Mesothelial cell of epicardium (in vitro differentiated cells): ENCODE measurements around the gene EP400. TPM values are rescaled to one million over a fixed set of nuclear protein-coding genes. Genes with fewer than 3 reads are reported as not detected.
"Not testable (repeated sequence)": the region's sequence is repeated elsewhere in the genome, so short reads cannot be mapped to it uniquely, and the experiment has no call there.

ENCODE experiments used
- DNase-seq, 2 experiments: peaks; one replicate each; pipeline ENCODE4 v3.0.0; 2021; ENCODE audit warnings: low spot score in 2 of 2; ENCODE audit not compliant: unreplicated experiment in 2 of 2
- H3K27ac Mint-ChIP-seq: 2 replicates; pipeline ENCODE4 v1.8.0; 2021; ENCODE audit warnings: mixed read lengths
- H3K27me3 Mint-ChIP-seq: 2 replicates; pipeline ENCODE4 v1.8.0; 2021; ENCODE audit warnings: low read depth, mixed read lengths
- H3K36me3 Mint-ChIP-seq: 2 replicates; pipeline ENCODE4 v1.8.0; 2021; ENCODE audit warnings: mixed read lengths
- H3K4me1 Mint-ChIP-seq: 2 replicates; pipeline ENCODE4 v1.8.0; 2021; ENCODE audit warnings: mixed read lengths
- H3K4me3 Mint-ChIP-seq: 2 replicates; pipeline ENCODE4 v1.8.0; 2021; ENCODE audit warnings: mild to moderate bottlenecking, moderate library complexity, mixed read lengths
- H3K9me3 Mint-ChIP-seq: 2 replicates; pipeline ENCODE4 v1.8.0; 2021; ENCODE audit warnings: mixed read lengths
- total RNA-seq: library from RNA; stranded (reverse); gene quantifications from 3 replicates; pipeline ENCODE4 v1.2.1, GENCODE V29; 2021
- TF ChIP-seq, protein P1 (sequence below): fragments of 200-600 bp; sonication (generic); IDR thresholded peaks from one replicate; pipeline ENCODE4 v1.5.0; 2021; ENCODE audit warnings: antibody characterized with exemption; ENCODE audit not compliant: unreplicated experiment

Gene EP400
- total RNA-seq, 1 donor from 2014 or later, result 77.9 TPM

DNA sequence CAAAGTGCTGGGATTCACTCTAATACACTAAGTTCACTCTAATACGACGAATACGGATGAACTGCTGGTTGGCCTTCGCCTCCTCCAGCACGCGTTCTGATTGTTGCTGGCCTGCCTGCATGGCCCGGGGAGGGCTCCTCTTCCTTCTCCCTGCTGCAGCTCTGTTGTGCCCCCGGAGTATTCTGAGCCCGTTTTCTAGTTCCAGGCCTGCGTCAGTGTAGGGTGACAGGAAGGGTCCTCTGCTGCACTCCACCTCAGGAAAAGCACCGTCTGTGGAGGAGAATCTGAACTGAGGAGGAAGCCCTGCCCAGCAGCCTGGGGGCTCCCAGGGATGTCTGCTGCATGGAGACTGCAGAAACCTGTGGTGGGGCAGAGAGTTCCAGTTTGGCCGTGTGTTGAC is 150.0 kb downstream of the EP400 start:
- Mint-ChIP-seq H3K9me3 (peaks cover 6% of the 10 kb centered on the region), H3K4me3 (no peak overlapping the region), H3K27me3 (no peaks in the 10 kb centered on the region), H3K27ac (no peak overlapping the region), H3K36me3 (peaks cover 27% of the 10 kb centered on the region), H3K4me1 (no peaks in the 10 kb centered on the region)
- TF ChIP-seq, protein P1, sequence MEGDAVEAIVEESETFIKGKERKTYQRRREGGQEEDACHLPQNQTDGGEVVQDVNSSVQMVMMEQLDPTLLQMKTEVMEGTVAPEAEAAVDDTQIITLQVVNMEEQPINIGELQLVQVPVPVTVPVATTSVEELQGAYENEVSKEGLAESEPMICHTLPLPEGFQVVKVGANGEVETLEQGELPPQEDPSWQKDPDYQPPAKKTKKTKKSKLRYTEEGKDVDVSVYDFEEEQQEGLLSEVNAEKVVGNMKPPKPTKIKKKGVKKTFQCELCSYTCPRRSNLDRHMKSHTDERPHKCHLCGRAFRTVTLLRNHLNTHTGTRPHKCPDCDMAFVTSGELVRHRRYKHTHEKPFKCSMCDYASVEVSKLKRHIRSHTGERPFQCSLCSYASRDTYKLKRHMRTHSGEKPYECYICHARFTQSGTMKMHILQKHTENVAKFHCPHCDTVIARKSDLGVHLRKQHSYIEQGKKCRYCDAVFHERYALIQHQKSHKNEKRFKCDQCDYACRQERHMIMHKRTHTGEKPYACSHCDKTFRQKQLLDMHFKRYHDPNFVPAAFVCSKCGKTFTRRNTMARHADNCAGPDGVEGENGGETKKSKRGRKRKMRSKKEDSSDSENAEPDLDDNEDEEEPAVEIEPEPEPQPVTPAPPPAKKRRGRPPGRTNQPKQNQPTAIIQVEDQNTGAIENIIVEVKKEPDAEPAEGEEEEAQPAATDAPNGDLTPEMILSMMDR, result no peak
- DNase-seq, result no peak

DNA sequence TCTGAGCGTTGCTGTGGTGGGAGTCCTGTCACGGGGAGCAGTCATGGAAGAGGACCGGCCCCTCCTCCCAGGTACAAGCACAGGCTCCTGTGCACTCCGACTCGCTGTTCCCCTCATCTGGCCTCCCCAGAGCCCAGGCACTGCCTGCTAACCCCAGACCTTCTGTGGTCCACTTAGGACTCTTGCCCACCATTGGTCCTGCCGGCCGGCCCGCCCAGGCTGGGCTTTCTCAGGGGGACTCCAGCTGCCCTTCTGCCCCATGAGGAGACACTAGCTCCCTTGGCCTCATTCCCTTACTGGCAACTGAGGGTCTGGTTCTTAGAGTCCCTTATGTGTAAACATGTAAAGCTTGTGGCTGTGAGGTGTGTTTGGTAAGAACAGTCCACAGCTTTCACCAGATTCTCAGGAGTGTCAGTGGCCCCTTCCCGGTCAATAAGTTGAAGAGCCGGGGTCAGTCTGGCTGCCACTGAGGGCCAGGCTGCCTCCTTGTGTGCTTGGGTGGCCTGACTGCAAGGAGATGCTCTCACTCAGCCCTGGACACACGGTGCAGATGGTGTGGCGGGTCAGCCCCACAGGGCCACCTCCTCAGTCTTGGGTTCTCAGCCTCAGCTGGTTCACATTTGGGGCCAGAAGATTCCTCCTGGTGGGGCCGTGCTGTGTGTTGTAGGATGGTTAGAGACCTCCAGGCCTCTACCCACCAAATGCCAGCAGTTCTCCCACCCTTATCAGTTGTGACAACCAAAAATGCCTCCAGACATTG is 150.7 kb downstream of the EP400 start:
- no peak overlapping the region for H3K4me3 Mint-ChIP-seq

DNA sequence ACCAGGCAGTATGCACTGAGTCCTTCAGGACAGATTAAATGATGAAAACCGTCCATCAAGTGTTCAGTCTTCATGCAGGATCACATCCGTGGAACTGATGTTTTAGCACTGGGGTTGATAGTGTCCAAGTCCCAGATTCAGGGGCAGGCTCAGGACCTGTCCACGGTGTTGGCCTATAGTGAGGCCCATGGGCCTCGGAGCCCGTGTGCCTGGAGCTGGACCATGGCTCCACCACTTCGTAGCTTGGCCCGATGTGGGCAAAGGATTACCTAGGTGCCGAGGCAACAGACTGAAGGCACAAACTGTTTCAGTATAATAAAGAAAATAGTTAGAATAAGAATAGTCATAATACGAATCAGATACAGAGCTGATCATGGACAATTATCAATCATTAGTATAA is 152.6 kb downstream of the EP400 start:
- no peak for DNase-seq
- Mint-ChIP-seq H3K4me1 (no peaks in the 10 kb centered on the region), H3K9me3 (no peaks in the 10 kb centered on the region), H3K36me3 (peaks cover 19% of the 10 kb centered on the region), H3K4me3 (no peak overlapping the region), H3K27me3 (no peaks in the 10 kb centered on the region), H3K27ac (no peak overlapping the region)
- TF ChIP-seq, protein P1, result no peak

More for the DNA sequence above, 150.7 kb downstream of the EP400 start:
- no peak for DNase-seq
- TF ChIP-seq, protein P1, result no peak
- Mint-ChIP-seq H3K27me3 (no peaks in the 10 kb centered on the region), H3K4me1 (no peaks in the 10 kb centered on the region), H3K9me3 (peaks cover 5% of the 10 kb centered on the region), H3K27ac (no peak overlapping the region), H3K36me3 (peaks cover 29% of the 10 kb centered on the region)

- not testable (repeated sequence) for H3K4me1 Mint-ChIP-seq, DNase-seq, H3K4me3 Mint-ChIP-seq, H3K27ac Mint-ChIP-seq, H3K27me3 Mint-ChIP-seq, H3K9me3 Mint-ChIP-seq
- peaks cover 19% of the 10 kb centered on the region for H3K36me3 Mint-ChIP-seq
These were observed 153.3 kb downstream of the EP400 start for GRCh38 chr12:132103072-132103471.

DNA sequence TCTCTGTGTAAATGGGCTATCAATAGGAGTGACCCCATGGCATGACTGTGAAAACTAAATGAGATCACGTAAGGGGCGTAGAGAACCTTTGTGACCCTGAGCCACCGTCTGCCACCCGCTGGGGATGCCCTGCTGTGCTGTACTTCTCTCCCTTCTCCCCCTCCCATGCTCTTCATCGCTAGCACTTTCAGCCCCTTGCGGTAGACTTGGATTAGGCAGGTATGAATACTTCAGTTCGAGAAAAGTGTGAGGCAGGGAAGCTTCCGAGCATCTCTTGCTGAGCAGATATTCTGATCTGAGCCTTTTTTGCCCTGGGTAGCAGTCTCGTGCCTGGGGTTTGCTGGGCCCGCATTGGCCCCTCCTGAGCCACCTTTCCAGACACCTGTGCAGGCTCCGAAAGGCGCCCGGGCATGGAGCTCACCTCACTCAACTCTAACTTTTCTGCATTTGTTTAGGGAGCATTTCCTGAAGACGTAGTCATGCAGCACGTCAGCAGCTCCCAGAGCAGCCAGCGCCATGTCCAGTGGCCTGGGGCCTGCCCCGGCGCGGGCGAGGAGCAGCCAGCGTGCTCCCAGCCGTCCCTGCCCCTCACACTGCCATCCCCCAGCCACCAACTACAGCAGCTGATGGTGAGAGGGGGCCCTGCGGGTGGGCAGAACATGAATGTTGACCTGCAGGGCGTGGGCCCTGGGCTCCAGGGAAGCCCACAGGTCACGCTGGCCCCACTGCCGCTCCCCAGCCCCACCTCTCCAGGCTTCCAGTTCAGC is 154.0 kb downstream of the EP400 start:
- Mint-ChIP-seq H3K36me3 (peaks cover 15% of the 10 kb centered on the region), H3K27me3 (no peaks in the 10 kb centered on the region), H3K27ac (no peak overlapping the region), H3K9me3 (no peaks in the 10 kb centered on the region), H3K4me3 (no peak overlapping the region), H3K4me1 (no peaks in the 10 kb centered on the region)
- TF ChIP-seq, protein P1, result no peak
- DNase-seq, result no peak

DNA sequence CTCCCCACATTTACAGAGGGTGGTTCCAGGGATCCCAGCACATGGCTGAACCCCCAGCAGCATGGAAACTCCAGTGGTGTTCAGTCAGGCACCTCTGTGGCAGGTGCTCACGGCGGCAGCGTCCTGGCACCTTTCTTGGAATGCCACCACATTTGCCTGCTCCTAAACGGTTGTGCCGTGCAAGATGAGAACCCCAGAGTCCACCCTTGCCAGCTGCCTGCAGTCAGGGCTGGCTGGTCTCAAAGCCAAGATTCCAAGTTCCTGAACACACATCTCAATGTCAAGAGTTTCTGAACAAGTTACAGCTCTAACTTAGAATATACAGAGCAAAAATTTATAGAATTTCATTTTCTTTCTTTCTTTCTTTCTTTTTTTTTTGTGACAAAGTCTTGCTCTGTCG is 155.7 kb downstream of the EP400 start:
- Mint-ChIP-seq H3K4me1 (no peaks in the 10 kb centered on the region), H3K27me3 (no peaks in the 10 kb centered on the region), H3K9me3 (no peaks in the 10 kb centered on the region), H3K4me3 (no peak overlapping the region), H3K36me3 (peaks cover 8% of the 10 kb centered on the region), H3K27ac (no peak overlapping the region)
- no peak for DNase-seq
- TF ChIP-seq, protein P1, result no peak
